ENCODE measurements around the gene IFI30.

IFI30 gene

DNA sequence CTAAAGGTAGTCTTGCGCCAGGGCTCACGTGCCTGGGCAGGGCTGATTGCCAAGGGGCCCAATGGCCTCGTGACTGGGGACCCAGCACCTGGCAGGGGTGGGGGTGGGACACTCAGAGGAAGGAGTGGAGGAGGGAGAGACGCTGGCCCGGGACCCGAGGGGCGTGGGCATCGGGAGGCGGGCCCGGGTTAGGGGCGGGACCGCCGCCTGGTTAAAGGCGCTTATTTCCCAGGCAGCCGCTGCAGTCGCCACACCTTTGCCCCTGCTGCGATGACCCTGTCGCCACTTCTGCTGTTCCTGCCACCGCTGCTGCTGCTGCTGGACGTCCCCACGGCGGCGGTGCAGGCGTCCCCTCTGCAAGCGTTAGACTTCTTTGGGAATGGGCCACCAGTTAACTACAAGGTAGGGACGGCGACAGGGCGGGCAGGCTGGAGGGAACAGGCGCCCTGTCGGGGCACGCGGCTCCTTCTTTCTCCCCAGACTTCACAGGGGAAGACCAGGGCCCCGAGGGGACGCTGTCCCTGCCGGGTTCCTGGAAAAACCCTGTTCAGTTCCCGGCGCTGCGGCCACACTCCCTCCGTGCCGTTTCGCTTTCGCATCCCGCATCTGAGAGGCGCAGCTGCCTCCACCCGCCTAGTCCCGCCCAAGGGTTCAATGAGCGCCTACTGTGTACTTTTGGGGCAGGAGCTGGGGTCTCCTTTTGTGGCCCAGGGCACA is at the start of gene IFI30:
Gene IFI30 (plus strand): TSS at position 242 of the 717 bp plus-strand sequence. CDS start 29 bp downstream, at position 271.
- DNase-seq (ENCODE audit: low read depth in 2 of 2): peak in 1 of 2 donors; percentile 53

DNA sequence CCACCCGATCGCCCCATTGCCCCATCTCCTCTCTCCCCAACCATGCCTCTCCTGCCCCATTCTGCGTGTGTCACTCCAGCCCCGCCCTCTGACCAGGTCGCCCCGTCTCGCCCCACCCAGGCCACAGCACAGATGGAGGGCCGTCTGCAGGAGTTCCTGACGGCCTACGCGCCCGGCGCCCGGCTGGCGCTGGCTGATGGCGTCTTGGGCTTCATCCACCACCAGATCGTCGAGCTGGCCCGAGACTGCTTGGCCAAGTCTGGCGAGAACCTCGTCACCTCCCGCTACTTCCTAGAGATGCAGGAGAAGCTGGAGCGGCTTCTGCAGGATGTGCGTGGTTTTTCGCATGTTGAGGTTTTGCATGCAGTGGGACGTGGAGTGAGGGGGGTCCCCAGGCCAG is 49.8 kb upstream of the IFI30 start:
- DNase-seq (ENCODE audit: low read depth in 2 of 2): no peak

DNA sequence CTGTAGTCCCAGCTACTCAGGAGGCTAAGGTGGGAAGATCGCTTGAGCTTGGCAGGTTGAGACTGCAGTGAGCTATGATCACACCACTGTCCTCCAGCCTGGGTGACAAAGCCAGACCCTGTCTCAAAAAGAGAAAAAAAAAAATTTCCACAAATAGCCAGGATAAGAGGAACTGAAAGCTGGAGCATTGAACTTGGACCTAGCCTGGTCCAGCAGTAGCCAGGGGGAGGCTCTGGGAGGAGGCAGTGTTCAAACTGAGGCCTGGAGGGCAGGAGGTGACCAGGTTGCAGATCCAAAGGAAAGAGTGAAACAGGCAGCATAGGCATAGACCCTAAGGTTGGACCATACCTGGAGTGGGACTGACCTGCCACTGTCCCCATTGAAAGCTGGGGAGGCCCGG is 47.5 kb upstream of the IFI30 start:
- no peak for DNase-seq (ENCODE audit: low read depth in 2 of 2)

DNA sequence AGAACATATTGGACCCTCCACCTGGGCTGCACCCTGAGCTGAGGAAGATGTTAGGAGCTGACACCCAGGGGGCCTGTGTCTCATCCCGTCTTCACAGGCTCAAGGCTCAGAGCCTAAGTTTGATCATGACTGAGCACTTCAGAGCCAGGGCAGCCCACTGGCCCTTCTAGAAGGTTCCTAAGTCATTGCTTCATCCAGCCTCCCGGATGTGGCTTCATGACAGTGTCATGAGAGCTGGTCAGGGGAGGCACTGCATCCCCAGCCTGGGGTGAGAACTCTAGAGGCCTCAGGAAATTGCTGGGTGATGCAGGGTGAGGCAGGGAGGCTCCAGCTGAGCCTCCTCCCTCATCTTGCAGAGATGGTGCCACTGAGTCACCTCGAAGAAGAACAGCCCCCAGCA is 45.6 kb upstream of the IFI30 start:
- DNase-seq (ENCODE audit: low read depth in 2 of 2): no peak

DNA sequence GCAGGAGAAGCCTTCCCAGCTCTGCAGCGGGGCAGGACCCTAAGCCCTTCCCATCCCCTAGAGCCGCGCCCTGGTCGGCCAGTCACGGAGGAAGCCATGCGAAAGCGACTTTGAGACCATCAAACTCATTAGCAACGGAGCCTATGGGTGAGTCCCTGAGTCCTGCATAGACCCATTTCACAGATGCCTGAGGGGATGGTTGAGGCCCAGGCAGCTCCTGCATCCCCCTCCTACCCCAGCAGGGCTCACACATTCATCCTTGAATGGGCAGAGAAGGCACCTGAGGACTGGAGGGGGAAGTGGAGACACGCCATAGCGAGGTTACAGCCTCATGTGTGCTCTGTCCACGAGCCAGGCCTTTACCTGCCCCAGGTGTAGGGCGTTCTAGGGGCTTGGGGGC is 44.8 kb upstream of the IFI30 start:
- no peak for DNase-seq (ENCODE audit: low read depth in 2 of 2)

DNA sequence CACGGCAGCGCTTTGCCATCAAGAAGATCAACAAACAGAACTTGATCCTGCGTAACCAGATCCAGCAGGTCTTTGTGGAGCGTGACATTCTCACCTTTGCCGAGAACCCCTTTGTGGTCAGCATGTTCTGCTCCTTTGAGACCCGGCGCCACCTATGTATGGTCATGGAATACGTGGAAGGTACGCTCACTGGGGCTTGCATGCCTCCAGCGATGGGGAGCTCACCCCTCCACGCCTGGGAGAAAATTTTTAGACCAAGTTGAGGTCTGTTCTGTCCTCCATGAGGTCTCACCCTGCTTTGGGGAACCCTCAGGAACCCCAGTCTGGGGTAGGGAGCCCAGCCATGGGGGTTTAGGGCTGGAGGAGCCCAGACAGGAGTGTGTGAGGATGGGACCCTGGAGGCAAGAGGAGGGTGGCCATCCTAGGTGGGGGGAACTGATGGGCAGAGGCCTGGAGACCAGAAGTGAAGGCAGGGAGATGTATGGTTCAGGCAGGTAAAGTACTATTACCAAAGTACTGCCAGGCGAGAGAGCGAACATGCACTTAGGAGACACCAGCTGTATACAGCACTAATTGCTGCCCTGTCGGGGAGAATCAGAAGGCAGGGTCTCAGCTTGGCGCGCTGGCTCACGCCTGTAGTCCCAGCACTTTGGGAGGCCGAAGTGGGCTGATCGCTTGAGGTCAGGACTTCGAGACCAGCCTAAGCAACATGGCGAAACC is 42.9 kb upstream of the IFI30 start:
- DNase-seq (ENCODE audit: low read depth in 2 of 2): no peak

DNA sequence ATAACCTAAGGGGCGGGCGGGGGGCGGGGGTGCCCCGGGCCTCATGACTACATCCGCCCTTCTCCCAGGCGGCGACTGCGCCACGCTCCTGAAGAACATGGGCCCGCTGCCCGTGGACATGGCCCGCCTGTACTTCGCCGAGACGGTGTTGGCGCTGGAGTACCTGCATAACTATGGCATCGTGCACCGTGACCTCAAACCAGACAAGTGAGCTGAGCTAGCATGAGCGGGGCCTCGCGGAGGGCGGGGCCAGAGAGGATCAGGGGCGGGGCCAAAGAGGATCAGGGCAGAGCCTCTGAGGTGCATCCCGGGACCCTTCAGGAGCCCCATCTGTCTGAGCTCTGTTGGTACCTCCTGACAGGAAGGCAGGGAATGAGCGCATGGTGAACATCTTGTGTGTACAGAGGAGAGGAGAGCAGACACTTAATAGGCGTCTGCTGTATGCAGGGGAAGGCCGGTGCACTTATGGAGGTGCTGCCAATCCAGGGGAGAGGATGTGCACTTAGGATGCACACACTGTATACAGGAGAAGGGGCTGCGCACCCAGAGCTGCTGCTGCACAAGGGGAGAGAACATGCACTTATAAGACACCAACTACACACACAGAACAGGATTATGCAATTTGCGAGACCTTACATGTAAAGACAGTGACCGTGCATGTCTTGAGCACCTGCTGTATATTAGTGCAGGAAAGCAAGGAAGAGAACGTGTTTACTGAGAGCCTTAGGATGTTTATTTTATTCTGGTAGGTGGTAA is 41.6 kb upstream of the IFI30 start:
- no peak for DNase-seq (ENCODE audit: low read depth in 2 of 2)

DNA sequence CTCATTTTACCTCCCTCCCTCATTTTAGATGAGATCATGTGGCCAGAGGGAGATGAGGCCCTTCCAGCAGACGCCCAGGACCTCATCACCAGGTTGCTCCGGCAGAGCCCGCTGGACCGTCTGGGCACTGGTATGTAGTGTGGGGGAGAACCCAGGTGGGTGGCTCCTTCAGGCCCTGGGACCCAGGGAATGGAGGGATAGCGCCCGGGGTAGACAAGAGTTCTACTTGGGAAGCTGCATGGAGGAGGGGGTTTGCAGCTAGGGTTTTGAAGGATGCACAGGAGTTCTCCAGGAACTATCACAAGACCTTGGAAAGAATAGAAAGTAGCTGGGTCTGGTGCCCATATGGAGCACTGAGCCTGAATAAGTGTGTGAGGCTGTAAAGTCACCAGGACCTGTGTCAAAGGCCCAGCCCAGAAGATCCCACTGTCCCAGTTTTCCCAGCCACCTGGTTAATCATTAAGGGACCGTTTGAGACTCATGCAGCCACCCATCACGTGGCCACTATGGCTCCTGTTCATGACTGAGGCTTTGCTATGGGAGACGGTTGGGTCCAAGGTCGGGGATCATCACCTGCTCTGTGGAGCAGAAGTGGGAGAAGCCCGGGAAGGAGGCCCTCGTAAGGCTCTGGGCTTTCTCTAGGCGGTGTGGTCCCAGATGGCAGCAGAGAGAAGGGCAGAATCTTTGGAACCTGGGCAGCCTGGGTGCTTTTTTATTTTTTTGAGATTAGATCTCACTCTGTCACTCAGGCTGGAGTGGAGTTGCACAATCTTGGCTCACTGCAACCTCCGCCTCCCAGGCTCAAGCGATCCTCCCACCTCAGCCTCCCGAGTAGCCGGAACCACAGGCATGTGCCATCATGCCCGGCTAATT is 37.7 kb upstream of the IFI30 start:
- DNase-seq (ENCODE audit: low read depth in 2 of 2): no peak

DNA sequence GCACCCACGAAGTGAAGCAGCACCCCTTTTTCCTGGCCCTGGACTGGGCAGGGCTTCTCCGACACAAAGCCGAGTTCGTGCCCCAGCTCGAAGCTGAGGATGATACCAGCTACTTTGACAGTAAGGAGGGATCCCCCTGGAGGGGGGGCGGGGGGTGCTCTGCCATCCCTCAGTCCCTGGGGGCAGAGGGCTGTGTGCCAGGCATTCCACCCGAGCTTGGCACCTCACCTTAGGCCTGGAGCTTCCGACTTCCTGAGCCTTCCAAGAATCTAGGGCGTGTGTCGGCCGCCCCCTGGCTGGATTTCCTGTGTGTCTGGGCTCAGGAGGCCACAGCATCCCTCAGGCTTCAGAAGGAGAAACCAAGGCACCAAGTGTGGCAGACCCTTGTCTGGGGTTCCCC is 36.4 kb upstream of the IFI30 start:
- no peak for DNase-seq (ENCODE audit: low read depth in 2 of 2)

DNA sequence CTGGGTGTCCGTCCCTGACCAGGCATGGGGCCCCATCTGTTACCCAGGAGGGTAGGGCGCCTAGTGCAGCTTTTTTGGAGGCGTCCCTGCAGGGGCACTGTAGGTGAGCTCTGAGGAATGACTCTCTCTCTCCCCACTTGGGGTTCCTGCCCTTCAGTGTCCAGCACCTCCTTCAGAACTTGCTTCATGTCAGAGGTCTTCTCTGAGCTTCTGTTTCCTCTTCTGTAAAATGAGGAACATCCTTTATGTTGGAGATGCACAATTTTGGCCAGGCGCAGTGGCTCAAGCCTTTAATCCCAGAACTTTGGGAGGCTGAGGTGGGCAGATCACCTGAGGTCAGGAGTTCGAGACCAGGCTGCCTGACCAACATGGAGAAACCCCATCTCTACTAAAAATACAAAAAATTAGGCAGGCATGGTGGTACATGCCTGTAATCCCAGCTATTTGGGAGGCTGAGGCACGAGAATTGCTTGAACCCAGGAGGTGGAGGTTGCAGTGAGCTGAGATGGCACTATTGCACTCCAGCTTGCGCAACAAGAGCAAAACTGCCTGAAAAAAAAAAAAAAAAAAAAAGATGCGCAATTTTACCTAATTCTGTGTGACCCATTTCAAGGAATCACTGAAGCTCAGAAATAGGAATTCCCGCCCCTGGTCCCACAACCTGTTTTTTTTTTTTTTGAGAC is 35.8 kb upstream of the IFI30 start:
- no peak for DNase-seq (ENCODE audit: low read depth in 2 of 2)

DNA sequence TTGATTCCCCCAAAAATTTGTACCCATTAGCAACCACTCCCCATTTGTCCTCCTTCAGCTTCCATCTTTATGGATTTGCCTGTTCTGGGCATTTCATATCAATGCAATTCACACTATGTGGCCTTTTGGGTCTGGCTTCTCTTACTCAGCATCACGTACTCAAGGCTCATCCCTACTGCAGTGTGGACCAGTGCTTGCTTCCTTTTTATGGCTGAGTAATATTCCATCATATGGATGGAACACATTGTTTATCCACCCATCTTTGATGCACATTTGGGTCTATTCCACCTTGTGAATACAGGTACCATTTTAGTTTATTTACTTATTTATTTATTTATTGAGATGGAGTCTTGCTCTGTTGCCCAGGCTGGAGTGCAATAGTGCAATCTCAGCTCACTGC is 33.1 kb upstream of the IFI30 start:
- DNase-seq (ENCODE audit: low read depth in 2 of 2): no peak

DNA sequence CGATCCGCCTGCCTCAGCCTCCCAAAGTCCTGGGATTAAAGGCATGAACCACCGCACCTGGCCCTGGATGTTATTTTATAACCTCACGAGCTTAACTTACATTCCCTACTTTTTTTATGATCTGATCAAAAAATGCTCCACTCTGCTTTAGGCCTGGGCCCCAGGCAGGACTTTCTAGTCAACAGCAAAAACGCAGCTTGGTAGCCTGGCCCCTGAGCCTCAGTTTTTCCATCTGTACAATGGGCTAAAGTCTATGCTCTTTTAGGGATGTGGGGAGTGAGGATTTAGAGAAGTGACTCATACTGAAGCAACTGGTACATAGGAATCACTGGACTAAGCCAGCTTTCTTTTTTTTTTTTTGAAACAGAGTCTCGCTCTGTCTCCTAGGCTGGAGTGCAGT is 32.6 kb upstream of the IFI30 start:
- DNase-seq (ENCODE audit: low read depth in 2 of 2): no peak

DNA sequence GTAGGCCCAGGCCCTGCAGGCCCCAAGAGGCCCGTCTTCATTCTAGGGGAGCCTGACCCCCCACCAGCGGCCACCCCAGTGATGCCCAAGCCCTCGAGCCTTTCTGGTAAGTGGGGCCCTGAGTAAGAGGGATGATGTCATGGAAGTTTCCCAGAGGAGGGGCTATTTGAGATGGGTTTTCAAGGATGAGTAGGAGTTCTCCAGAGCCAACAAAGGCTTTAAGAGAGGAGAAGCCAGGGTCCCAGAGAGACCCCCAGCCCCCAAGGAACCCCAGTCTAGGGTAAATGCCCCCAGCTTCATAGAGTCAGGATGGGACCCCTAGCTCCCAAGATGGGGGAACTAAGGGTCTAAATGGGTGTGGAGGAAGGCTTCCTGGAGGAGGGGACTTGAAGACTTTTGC is 29.7 kb upstream of the IFI30 start:
- DNase-seq (ENCODE audit: low read depth in 2 of 2): no peak

DNA sequence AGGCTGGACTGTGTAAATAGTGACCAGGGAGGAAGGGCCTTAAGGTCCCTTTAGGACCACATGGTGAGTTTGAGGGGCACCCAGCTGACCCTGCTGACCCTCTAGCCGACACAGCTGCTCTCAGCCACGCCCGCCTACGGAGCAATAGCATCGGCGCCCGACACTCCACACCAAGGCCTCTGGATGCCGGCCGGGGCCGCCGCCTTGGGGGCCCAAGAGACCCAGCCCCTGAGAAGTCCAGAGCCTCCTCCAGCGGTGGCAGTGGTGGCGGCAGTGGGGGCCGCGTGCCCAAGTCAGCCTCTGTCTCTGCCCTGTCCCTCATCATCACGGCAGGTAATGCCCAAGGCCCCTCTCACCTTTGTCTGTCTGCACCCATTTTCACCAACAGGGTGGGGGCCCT is 29.3 kb upstream of the IFI30 start:
- no peak for DNase-seq (ENCODE audit: low read depth in 2 of 2)

DNA sequence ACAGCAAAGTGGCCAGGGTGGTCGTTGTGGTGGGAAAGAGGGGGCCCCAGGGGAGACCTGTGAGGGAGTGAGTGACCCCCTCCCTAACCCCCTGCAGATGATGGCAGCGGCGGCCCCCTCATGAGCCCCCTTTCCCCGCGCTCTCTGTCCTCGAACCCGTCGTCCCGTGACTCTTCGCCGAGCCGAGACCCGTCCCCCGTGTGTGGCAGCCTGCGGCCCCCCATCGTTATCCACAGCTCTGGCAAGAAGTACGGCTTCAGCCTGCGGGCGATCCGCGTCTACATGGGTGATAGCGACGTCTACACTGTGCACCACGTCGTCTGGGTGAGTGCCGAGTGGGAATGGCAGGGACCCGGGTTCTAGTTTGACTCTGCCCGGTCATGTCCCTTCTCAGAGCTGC is 28.7 kb upstream of the IFI30 start:
- no peak for DNase-seq (ENCODE audit: low read depth in 2 of 2)

DNA sequence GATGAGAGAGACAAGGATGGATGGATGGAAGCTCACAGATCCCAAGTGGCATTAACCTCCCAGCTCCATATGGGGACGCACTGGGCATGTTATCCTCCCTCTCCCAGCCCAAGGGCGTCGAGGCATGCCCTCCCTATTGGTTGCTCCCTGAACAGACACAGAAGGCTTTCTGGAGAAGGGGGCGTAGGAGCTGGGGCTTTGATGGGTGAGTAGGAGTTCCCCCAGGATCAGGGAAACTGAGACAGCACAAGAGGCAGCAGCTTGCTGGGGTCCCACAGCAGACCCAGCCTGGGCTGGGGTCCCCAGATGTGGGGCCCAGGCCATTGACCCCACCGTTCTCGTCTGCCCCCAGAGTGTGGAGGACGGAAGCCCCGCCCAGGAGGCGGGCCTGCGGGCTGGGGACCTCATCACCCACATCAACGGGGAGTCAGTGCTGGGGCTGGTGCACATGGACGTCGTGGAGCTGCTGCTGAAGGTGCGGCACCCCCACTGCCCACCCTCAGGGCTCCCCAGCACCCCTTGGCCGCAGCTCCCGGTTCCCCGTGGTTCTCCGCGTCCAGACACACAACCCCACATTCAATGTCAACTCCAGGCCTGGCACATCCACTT is 28.1 kb upstream of the IFI30 start:
- DNase-seq (ENCODE audit: low read depth in 2 of 2): no peak

DNA sequence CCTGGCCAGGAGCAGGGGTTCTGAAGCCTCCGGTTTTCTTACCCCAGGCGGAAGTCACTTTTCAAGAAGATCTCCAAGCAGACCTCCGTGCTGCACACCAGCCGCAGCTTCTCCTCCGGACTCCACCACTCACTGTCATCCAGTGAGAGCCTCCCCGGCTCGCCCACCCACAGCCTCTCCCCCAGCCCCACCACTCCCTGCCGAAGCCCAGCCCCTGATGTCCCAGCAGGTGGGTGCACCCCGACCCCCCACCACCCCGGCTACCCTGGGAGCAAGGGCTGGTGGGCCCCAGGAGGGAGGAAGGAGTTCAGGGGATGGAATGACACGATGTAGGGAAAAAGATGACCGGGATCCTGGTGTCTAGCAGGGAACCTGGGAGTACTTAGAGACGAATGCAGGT is 26.2 kb upstream of the IFI30 start:
- no peak for DNase-seq (ENCODE audit: low read depth in 2 of 2)

DNA sequence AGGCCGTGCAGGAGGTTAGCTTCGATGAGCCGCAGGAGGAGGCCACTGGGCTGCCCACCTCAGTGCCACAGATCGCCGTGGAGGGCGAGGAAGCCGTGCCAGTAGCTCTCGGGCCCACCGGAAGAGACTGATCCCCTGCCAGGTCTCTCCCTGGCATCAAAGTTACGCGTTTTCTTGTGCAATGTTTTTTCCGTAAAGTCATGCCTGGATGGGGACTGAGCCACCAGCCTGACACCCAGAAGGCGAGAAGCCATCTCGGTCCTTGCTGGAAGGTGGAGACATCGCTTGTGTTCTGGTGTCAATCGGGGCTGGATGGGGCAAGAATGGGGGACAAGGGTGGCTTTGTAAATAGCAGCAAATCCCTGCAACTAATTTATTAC is 24.0 kb upstream of the IFI30 start:
- no peak for DNase-seq (ENCODE audit: low read depth in 2 of 2)

DNA sequence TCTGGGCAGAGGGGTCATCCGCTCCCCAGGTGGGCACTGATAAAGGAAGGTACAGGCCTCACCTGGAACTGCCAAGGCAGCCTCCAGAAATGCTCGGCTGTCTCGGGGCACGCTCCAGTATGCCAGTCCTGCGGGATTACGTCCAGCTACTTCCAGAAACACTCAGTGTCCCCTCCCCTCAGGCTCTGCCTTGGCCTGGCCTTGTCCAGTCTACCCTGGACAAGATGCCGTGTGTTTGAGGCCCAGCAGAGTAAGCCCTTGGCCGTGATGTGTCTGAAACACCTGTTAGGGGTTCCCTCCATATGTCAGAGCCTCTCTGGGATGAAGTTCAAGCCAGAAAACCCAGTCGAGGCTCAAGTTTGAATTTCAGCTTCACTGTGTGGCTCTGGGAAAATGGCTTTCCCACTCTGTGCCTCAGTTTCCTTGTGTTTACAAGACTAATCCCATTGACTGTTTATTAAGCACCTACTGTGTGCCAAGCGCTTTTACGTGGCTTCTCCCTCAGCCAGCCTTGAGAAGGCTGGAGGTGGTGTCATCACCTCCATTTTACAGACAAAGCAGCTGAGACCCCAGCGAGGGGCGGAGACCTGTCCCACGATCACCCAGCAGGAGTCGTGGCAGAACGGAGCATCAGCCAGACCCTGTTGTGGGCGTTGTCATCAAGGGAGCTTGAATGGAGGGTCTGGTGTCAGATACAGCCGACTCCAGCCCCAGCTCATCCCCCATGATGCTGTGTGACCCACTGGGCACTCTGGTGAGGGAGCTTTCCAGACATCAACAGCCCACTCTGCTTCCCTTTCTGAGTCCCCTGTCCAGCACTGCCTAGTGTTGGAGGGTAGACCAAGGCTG is 22.6 kb upstream of the IFI30 start:
- no peak for DNase-seq (ENCODE audit: low read depth in 2 of 2)

DNA sequence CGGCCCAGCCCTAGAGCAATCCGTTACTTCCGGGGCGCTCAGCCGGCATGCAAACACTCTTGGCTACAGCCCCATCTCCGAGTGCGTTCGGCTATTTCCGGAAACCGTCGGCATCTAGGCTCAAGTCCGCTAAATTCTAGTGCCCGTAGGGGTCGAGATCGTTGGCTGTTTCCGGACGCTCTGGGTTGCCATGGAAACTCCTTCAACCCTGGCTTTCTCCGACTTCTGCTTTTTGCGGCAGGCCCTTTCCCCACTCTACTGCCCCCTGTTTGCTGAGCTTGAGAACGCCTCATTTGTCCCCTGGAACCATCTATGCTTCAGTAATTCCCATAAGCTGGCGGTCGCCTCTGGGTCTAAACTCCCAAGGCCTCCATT is 21.2 kb upstream of the IFI30 start:
- DNase-seq (ENCODE audit: low read depth in 2 of 2): peak; percentile 94 to 96

Data from stimulated activated CD8-positive, alpha-beta memory T cell treated with anti-CD3 and anti-CD28 coated beads, Interleukin-15, amount 100 ng/mL, for 48 hours (primary cell).